HCT116 (cell line): ENCODE data around the gene CCN5. TPM values are rescaled to one million over a fixed set of nuclear protein-coding genes. Genes with fewer than 3 reads are reported as not detected.

Source experiments
- ATAC-seq: fragments of 200-7000 bp; cut with Tn5 transposase; 2 replicates; pipeline ENCODE4 v1.9.1; 2020; ENCODE audit warnings: mild to moderate bottlenecking, moderate library complexity
- BruUV-seq: library from RNA; stranded (reverse); fragments of 400-500 nt; replicated peaks from 2 replicates; lab custom pipeline; 2021; lab: Mats Ljungman, UMichigan
- CTCF ChIA-PET: fragments of 300-600 bp; sonication (Branson Sonifier 250); formaldehyde crosslinking; loops from one replicate; lab custom pipeline; 2021; ENCODE audit warnings: antibody characterized with exemption; lab: Charles Lee
- POLR2A ChIA-PET: fragments of 300-600, 350-600 bp; sonication (Branson Sonifier 250); formaldehyde crosslinking; loops from one replicate; lab custom pipeline; 2021; ENCODE audit warnings: antibody characterized with exemption; lab: Charles Lee
- RAD21 ChIA-PET, 2 experiments: fragments of 300-600 bp; sonication (Branson Sonifier 250); formaldehyde crosslinking; loops; one replicate each; lab custom pipeline; 2023; ENCODE audit warnings: low total read pairs in 2 of 2; ENCODE audit not compliant: uncharacterized antibody in 2 of 2, unreplicated experiment in 2 of 2, low non-redundant PET in 1 of 2; lab: Charles Lee
- DNase-seq: peaks from one replicate; pipeline ENCODE4 v3.0.0-alpha.2; 2010; ENCODE audit warnings: low read depth, low spot score
- H2AFZ ChIP-seq: fragments of 200-600 bp; shearing (Covaris generic), sonication (generic); 2 replicates; pipeline ENCODE4 v1.6.1; 2017; ENCODE audit warnings: low read depth, mixed run types, mixed read lengths, antibody characterized with exemption, low read length; ENCODE audit not compliant: poor library complexity, severe bottlenecking
- H3K27ac ChIP-seq: 2 replicates; pipeline ENCODE4 v1.5.1; 2012; ENCODE audit warnings: low read depth, low read length
- H3K27me3 ChIP-seq: fragments of 200-600 bp; sonication (generic); 2 replicates; pipeline ENCODE4 v1.6.1; 2016; ENCODE audit warnings: mixed run types, low read length, mixed read lengths; ENCODE audit not compliant: insufficient read depth
- H3K36me3 ChIP-seq, 2 experiments: fragments of 200-500 bp in 1 of 2; fragments of 200-600 bp in 1 of 2; sonication (Bioruptor generic) in 1 of 2; sonication (generic) in 1 of 2; 2 replicates each; pipeline versions ENCODE4 v1.5.1 to v1.6.1; 2014 to 2016; ENCODE audit warnings: low read length in 2 of 2, inconsistent platforms in 1 of 2, mixed read lengths in 1 of 2, mixed run types in 1 of 2; ENCODE audit not compliant: insufficient read depth in 2 of 2, control insufficient read depth in 1 of 2
- H3K4me1 ChIP-seq, 2 experiments: fragments of 200-600 bp in 1 of 2; sonication (generic) in 1 of 2; 2 replicates each; pipeline versions ENCODE4 v1.5.1 to v1.6.1; 2012 to 2017; ENCODE audit warnings: low read length in 2 of 2, inconsistent platforms in 1 of 2, mild to moderate bottlenecking in 1 of 2, mixed read lengths in 1 of 2, mixed run types in 1 of 2, moderate library complexity in 1 of 2; ENCODE audit not compliant: insufficient read depth in 2 of 2, control insufficient read depth in 1 of 2
- H3K4me2 ChIP-seq: fragments of 200-600 bp; sonication (generic); 2 replicates; pipeline ENCODE4 v1.6.1; 2017; ENCODE audit warnings: mixed run types, low read length, mixed read lengths
- H3K4me3 ChIP-seq, 2 experiments: fragments of 200-600 bp in 1 of 2; sonication (generic) in 1 of 2; replicated peaks in 1 of 2; 2 replicates each; pipeline ENCODE4 v1.5.1; 2011 to 2016; ENCODE audit warnings: low read length in 2 of 2, control low read depth in 1 of 2, low read depth in 1 of 2, mild to moderate bottlenecking in 1 of 2, mixed read lengths in 1 of 2, mixed run types in 1 of 2
- H3K79me2 ChIP-seq: fragments of 200-600 bp; sonication (generic); 2 replicates; pipeline ENCODE4 v1.6.1; 2017; ENCODE audit warnings: mild to moderate bottlenecking, mixed run types, low read length, moderate library complexity, mixed read lengths; ENCODE audit not compliant: insufficient read depth
- H3K9ac ChIP-seq: fragments of 200-600 bp; sonication (generic); 2 replicates; pipeline ENCODE4 v1.6.1; 2016; ENCODE audit warnings: low read length, mixed read lengths
- H3K9me2 ChIP-seq: fragments of 200-600 bp; sonication (generic), shearing (Covaris generic); 2 replicates; pipeline ENCODE4 v1.6.1; 2017; ENCODE audit warnings: mixed run types, mild to moderate bottlenecking, moderate library complexity; ENCODE audit not compliant: insufficient read depth
- H3K9me3 ChIP-seq, 2 experiments: fragments of 200-500 bp in 1 of 2; fragments of 200-600 bp in 1 of 2; sonication (Bioruptor generic) in 1 of 2; sonication (generic) in 1 of 2; 2 replicates each; pipeline ENCODE4 v1.6.1; 2014 to 2017; ENCODE audit warnings: low read length in 2 of 2, mixed read lengths in 2 of 2, inconsistent platforms in 1 of 2, low read depth in 1 of 2, mild to moderate bottlenecking in 1 of 2, mixed run types in 1 of 2, moderate library complexity in 1 of 2; ENCODE audit not compliant: control insufficient read depth in 1 of 2, insufficient read depth in 1 of 2
- H4K20me1 ChIP-seq: fragments of 200-600 bp; sonication (generic), shearing (Covaris generic); 2 replicates; pipeline ENCODE4 v1.6.1; 2017; ENCODE audit warnings: mixed run types, mild to moderate bottlenecking, moderate library complexity; ENCODE audit not compliant: insufficient read depth
- CBX3 ChIP-seq: IDR thresholded peaks from 2 replicates; pipeline ENCODE4 v1.6.1; 2012; ENCODE audit warnings: low read depth
- CEBPB ChIP-seq: IDR thresholded peaks from 2 replicates; pipeline ENCODE4 v1.6.1; 2012; ENCODE audit warnings: low read depth
- CTCF ChIP-seq, 3 experiments: fragments of 200-600 bp in 1 of 3; sonication (generic) in 1 of 3; IDR thresholded peaks in 2 of 3; conservative IDR thresholded peaks in 1 of 3; 2 replicates each; pipeline ENCODE4 v1.5.1; 2012 to 2017; ENCODE audit warnings: low read depth in 2 of 3, low read length in 2 of 3, antibody characterized with exemption in 1 of 3, borderline replicate concordance in 1 of 3, control low read depth in 1 of 3, mild to moderate bottlenecking in 1 of 3, mixed read lengths in 1 of 3, mixed run types in 1 of 3, moderate library complexity in 1 of 3; ENCODE audit not compliant: insufficient read depth in 1 of 3
- EGR1 ChIP-seq: IDR thresholded peaks from 2 replicates; pipeline ENCODE4 v1.6.1; 2012; ENCODE audit warnings: low read depth
- ELF1 ChIP-seq: IDR thresholded peaks from 2 replicates; pipeline ENCODE4 v1.6.1; 2012; ENCODE audit warnings: low read depth, borderline replicate concordance
- EZH2 ChIP-seq: fragments of 200-600 bp; sonication (generic); IDR thresholded peaks from 2 replicates; pipeline ENCODE4 v1.6.1; 2017; ENCODE audit warnings: antibody characterized with exemption, mixed run types
- EZH2phosphoT487 ChIP-seq: fragments of 200-600 bp; IDR thresholded peaks from 2 replicates; pipeline ENCODE4 v1.6.1; 2018; ENCODE audit warnings: antibody characterized with exemption, borderline replicate concordance
- MAX ChIP-seq: IDR thresholded peaks from 2 replicates; pipeline ENCODE4 v1.6.1; 2012
- SIN3A ChIP-seq: IDR thresholded peaks from 2 replicates; pipeline ENCODE4 v1.6.1; 2012; ENCODE audit warnings: low read depth
- SP1 ChIP-seq: IDR thresholded peaks from 2 replicates; pipeline ENCODE4 v1.6.1; 2012; ENCODE audit warnings: low read depth
- TCF7L2 ChIP-seq: IDR thresholded peaks from 2 replicates; pipeline ENCODE4 v1.7.0; 2011; ENCODE audit warnings: borderline replicate concordance, inconsistent platforms; ENCODE audit not compliant: insufficient read depth, insufficient read length; ENCODE audit errors: extremely low read depth
- YY1 ChIP-seq: IDR thresholded peaks from 2 replicates; pipeline ENCODE4 v1.6.1; 2011; ENCODE audit warnings: low read length, low read depth, moderate library complexity, mild to moderate bottlenecking; ENCODE audit not compliant: insufficient replicate concordance; ENCODE audit errors: extremely low read depth
- ZNF274 ChIP-seq: fragments of 200-500 bp; sonication (Bioruptor generic); IDR thresholded peaks from 2 replicates; pipeline ENCODE4 v1.6.1; 2014; ENCODE audit warnings: mild to moderate bottlenecking, low read depth, low read length, inconsistent platforms
- intact Hi-C: fragments of 100-400 bp; cut with micrococcal nuclease; formaldehyde crosslinking; loops from 2 replicates; pipeline ENCODE4 v1.10.0; 2022
- total RNA-seq: library from RNA; stranded (reverse); gene quantifications from one replicate; pipeline ENCODE4 v1.2.1, GENCODE V29; 2021; ENCODE audit not compliant: unreplicated experiment

Gene CCN5
- total RNA-seq, 1 experiment from 2014 or later = 0.20 TPM

- intact Hi-C loops = no loop called here
- RAD21 ChIA-PET = no interaction called here
- no peak overlapping the region for H3K27ac ChIP-seq
Observed at GRCh38 chr20:44703956-44704488, 11.1 kb upstream of the CCN5 start.

More at GRCh38 chr20:44703956-44704488, 11.1 kb upstream of the CCN5 start:
- ATAC-seq = no peak
- no TSS peak for BruUV-seq
- Histone ChIP-seq H3K27me3 (no peaks in the 10 kb centered on the region), H4K20me1 (no peaks in the 10 kb centered on the region), H3K4me3 (no peak overlapping the region), H3K36me3 (no peaks in the 10 kb centered on the region), H3K9me2 (no peaks in the 10 kb centered on the region), H3K4me1 (peaks cover 11 to 20% of the 10 kb centered on the region in 2 experiments; a peak in 3 of 4 replicates), H3K79me2 (no peaks in the 10 kb centered on the region), H3K9me3 (no peaks in the 10 kb centered on the region), H3K4me2 (no peak overlapping the region), H3K9ac (no peak overlapping the region), H2AFZ (no peak overlapping the region)
- no peak for DNase-seq
- TF ChIP-seq ELF1 (no peak), ZNF274 (no peak), YY1 (no peak), CTCF (IDR thresholded peaks at IDR 0.05 in 2 of 3, conservative IDR thresholded peaks at IDR 0.05 in 1 of 3; ENCODE audit: borderline replicate concordance in 1 of 3, insufficient read depth in 1 of 3, low read depth in 2 of 3, low read length in 2 of 3) (no peak), CBX3 (no peak), CEBPB (no peak), SIN3A (no peak), TCF7L2 (no peak), EZH2phosphoT487 (no peak), EZH2 (no peak), MAX (no peak), SP1 (no peak), EGR1 (no peak)
- CTCF ChIA-PET = no interaction called here
- POLR2A ChIA-PET = no interaction called here
